ENCODE results near the gene CYP2B6.
"Not testable (repeated sequence)": the region's sequence is repeated elsewhere in the genome, so short reads cannot be mapped to it uniquely, and the experiment has no call there.

CYP2B6 gene

GRCh38 chr19:41031916-41032315, 40.8 kb downstream of the CYP2B6 start:
- peak in 2 of 4 experiments; percentile 3 to 10 for DNase-seq

- DNase-seq = not testable (repeated sequence)
Measured at GRCh38 chr19:41033324-41033723, 42.2 kb downstream of the CYP2B6 start.

DNA sequence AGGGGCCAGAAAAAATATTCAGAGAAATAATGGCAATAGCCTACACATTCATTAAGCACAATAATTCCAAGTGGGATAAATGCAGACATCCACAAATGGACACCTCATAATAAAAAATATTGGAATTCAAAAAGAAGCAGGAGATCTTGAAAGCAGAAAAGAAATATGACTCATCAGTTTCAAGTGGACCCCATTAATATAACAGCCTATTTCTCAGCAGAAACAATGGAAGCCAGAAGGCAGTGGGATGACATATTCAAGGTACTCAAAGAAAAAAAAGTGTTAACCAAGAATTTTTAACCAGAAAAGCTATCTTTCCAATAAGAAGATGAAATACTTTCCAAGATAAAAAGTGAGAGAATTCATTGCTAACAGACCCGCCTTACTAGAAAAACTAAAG, 48.7 kb downstream of the CYP2B6 start:
- no peak for DNase-seq

GRCh38 chr19:41045095-41045494, 54.0 kb downstream of the CYP2B6 start:
- DNase-seq = not testable (repeated sequence)

GRCh38 chr19:41050426-41050825, 59.3 kb downstream of the CYP2B6 start:
- no peak for DNase-seq

- DNase-seq = not testable (repeated sequence)
Measured at GRCh38 chr19:41052162-41052561, 61.1 kb downstream of the CYP2B6 start.

DNA sequence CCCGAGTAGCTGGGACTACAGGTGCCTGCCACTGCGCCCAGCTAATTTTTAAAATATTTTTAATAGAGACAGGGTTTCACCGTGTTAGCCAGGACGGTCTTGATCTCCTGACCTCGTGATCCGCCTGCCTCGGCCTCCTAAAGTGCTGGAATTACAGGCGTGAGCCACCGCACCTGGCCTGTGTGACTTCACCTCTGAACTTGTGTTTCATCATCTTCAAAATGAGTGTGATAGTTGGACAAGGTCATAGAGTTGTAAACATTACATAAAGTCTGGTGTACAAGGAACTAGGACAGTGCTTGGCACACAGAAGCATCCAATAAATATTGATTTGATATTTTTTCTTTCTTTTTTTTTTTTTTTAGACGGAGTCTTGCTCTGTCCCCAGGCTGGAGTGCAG, 62.2 kb downstream of the CYP2B6 start:
- DNase-seq = not testable (repeated sequence)

DNA sequence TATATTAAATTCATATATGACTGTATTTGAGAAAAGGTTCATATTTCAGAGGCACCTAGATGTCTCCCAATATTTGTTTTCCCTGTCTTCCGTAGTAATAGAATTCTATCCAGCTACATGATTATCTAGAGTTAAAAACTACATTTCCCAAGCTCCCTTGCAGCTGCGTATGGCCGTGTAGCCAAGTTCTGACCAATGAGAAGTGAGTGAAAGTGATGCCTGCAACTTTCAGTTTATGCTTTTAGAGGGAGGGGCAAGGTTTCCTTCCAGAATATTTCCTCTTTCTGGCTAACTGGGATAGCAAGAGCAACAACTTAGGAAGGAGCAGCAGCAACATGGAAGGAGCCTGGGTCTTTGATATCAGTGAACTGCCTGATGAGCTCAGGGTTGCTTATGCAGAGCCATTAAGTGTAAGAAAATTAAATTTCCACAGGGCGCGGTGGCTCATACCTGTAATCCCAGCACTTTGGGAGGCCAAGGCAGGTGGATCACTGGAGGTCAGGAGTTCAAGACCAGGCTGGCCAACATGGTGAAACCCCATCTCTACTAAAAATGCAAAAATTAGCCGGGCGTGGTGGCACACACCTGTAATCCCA, 74.0 kb downstream of the CYP2B6 start:
- peak in 3 of 4 experiments; percentile 21 to 25 (median 25) for DNase-seq

All from suppressor macrophage (primary cell).